Measurements from ENCODE around the gene TMEM63C.
A peak's percentile ranks its signal among the peaks of the same experiment; 100 is the strongest.
"Not testable (repeated sequence)": the region's sequence is repeated elsewhere in the genome, so short reads cannot be mapped to it uniquely, and the experiment has no call there.

Gene TMEM63C

GRCh38 chr14:77155083-77155482 is 26.5 kb upstream of the TMEM63C start:
- no peak for DNase-seq

DNA sequence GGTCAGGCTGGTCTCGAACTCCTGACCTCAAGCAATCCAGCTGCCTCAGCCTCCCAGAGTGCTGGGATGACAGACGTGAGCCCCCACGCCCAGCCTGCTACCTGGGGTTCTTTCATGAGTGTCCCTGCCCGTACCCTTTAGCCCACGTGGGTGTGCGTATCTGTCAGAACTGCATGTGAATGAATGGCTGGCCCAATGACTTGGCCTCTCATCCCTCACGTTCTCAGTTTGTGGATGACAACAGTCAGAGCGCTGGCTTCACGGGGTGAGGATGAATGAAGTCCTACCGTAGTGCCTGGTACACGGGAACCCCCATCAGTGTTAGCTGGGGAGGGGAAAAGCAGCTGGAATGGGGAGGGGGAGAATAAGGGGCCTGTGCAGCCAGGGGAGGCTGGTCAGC is 23.9 kb upstream of the TMEM63C start:
- no peak for DNase-seq

DNA sequence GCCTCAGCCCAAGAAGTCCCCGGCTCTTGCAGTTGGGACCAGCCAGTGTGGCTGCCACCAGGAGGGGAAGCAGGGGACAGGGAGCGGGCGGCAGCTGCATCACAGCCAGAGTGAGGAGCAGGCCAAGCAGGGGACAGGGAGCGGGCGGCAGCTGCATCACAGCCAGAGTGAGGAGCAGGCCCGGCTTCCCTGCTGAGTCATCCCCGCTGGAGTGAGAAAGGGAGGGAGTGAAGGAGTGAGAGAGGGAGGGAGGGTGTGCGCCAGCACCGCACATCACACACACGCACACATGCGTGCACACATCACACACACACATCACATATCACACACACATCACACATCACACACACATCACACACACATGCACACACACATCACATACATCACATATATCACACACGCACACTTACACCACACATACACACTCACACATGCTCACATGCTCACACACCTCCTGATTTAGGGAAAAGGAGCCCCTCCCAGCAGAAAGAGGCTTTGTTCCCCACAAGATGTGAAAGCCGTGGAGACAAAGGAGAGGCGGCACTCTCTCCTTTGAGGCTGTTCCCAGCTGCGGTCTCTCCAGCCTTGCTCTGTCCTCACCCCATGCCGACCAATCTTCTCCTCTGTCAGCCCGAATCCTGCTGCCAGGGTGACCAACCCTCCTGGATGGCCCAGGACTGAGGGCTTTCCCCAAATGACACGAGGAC is 23.3 kb upstream of the TMEM63C start:
- DNase-seq = peak; percentile 26

GRCh38 chr14:77158882-77159255 is 22.7 kb upstream of the TMEM63C start:
- no peak for DNase-seq

DNA sequence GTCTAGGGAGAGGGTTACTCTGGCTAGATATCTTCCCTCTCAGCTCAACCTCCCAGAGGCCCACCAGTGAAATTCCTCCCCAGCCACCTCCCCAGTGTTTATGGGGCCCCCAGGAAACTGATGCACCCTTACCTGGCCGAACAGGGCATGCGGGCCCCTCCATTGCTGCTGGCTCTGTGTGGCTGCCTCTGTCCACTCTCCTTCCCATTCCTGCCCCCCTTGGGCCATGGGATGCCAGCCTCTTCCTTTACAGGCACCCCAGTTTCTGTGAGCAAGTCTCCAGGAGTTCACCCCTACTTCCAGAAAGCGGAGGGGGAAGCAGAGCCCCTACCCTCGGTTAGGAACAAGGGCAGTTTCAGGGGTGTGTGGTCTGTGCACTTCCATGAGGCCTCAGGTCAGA is 20.6 kb upstream of the TMEM63C start:
- DNase-seq = no peak

DNA sequence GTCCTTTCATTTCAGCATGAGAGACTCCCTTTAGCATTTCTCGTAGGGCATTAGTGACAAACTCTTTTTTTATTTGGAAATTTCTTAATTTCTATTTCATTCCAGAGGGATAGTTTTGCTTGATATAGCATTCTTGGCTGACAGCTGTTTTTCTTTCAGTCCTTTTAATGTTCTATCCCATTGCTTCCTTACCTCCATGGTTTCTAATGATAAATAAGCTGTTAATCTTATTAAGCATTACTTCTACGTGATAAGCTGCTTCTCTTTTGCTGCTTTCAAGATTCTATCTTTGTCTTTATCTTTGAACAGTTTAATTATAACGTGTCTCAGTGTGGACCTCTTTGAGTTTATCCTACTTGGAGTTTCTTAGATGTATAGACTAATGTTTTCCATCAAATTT is 11.6 kb upstream of the TMEM63C start:
- DNase-seq = no peak

- DNase-seq = no peak
Observed at GRCh38 chr14:77172916-77173315, 8.7 kb upstream of the TMEM63C start.

- not testable (repeated sequence) for DNase-seq
Observed at GRCh38 chr14:77173911-77174617, 7.5 kb upstream of the TMEM63C start.

DNA sequence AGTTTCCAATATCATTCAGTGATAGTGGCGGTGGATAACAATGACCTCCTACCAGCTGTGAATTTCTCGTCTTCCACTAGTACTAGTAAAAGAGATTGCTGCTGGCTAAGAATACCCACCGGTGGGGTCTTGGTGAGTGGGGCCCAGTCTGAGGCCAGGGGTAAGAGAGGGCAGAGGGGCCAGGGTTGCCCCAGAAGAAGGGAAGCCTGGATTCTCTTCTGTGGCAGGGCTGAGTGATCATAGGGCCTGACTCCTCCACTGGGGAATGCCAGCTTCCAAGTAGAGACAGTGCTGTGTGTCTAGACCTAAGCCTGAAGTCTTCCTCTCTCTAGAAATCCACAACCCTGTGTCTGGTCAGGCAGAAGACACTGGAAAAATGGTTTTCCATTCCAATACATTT is 5.8 kb upstream of the TMEM63C start:
- DNase-seq = no peak

DNA sequence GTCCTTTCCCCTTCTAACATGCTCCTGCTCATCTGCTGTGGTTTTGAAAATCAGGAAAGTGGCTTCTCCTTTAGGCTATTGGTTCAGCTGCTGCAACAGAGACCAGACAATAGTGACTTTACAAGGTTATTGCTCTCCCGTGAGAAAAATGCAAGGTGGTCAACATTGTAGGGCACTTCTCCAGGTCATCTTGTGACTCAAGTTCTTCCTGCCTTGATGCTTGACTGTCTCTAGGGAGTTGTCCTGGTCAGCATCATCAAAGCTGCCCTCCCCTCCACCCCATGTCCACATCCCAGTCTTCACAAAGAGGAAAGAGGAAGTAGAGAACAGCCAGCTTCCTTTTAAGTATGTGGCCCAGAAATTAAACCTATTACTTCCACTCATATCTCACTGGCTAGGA is 3.9 kb upstream of the TMEM63C start:
- no peak for DNase-seq

DNA sequence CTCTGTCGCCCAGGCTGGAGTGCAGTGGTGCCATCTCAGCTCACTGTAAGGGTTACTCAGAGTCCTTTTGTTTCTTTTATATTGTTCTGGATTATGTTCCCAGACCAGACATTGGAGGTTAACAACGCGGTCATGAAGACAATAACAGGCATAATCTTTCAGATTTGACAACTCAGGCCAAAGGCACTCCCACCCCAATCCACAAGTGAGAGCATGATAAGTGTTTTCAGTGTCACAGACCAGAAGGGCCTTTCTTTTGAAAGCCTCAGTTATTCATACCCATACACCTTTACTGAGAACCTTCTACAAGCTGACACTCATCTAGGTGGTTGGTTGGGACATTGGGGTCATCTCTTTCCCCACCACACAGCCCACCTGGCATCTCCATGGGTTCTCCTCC is 2.9 kb upstream of the TMEM63C start:
- DNase-seq = no peak

GRCh38 chr14:77180726-77181602 is 634 bp upstream of the TMEM63C start:
- no peak for DNase-seq

DNA sequence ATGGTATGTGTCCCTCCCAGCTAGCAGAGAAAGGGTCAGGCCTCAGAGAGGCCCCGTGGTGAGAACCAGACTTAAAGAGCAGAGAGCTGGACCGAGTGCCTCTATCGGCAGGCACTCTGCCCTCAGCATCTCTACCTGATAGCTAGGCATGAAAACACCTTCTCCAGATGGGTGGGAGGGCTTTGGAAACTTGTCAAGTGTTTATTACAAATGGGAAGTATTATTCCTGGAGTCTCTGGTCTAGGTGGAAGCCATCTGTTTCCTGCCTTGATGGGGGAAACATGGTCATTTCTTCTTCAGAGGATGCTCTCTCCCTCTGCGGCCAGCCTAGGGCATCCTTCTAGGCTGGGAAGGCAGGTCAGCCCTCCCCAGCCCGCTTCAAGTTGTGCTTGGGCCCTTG is 2.3 kb downstream of the TMEM63C start:
- DNase-seq = no peak

DNA sequence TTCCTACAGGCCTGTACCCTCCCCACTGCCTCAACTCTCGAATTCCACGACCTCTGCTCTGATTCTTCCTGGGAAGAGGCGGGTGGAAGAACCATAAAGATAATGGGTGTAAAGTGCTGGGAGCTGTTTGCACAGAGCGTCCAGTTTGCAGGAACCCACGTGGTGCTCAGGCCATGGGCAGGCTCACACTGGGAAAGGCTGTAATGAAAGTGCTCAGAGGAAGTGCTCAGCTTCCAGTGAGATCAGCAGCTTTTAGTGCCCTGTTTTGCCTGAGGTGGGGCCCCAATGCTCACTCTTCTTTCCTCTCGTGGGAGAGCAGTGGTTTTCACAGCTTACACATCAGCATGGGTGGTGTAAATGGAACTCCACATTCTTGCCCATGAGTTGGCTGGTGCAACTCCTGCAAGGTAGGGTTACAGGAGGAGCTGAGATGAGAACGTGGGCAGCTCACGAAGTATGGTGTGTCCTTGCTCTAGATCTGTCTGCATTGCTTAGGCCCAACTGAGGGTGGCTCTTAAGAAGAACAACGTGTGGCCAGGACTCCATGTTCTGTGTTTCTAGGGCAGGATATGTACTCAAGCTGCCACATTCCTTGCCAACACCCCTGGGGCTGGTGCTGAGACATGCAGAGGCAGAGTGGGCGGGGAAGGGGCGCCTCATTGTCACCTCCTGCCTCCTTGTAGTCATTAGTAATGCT is 2.9 kb downstream of the TMEM63C start:
- DNase-seq = no peak

DNA sequence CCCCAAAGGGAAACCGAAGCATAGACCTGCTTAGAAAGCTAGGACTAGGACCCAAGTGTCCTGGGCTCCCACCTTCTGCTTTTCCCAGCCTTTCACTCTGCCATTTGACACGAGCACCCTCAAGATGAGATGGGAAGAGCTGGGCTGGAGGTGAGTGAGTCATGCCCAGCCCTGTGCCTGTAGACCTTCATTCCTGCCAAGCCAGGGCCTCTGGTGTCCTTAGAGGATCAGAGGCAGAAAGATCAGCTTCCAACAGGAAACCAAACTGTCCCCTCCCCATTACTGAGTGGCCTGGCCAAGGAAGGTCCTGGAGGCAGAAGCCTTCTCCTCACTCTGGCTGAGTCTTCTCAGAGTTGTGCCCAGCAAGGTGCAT is 3.5 kb downstream of the TMEM63C start:
- no peak for DNase-seq

GRCh38 chr14:77186911-77187648 is 5.5 kb downstream of the TMEM63C start:
- no peak for DNase-seq

- DNase-seq = no peak
Observed at GRCh38 chr14:77187649-77188012, 6.0 kb downstream of the TMEM63C start.

GRCh38 chr14:77189479-77189878 is 7.9 kb downstream of the TMEM63C start:
- DNase-seq = no peak

DNA sequence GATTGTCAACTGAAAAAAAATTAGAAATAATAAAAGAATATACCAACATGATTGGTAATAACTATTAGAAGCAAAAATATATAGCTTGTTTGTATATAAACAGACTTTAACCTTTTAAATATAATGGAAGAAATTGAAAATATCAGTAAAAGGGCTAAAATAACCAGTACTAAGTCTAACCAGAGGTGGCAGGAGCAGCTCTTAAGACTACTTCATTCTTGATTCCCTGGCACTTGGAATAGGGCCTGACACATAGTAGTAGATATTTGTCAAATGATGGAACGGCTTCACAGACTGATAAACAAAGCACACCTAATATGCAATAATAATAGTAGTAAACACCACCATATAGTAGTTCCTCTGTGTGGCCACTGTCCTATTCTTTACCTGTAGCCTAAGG is 9.4 kb downstream of the TMEM63C start:
- no peak for DNase-seq

GRCh38 chr14:77194706-77195105 is 13.1 kb downstream of the TMEM63C start:
- DNase-seq = no peak

GRCh38 chr14:77195766-77196165 is 14.2 kb downstream of the TMEM63C start:
- DNase-seq = no peak

DNA sequence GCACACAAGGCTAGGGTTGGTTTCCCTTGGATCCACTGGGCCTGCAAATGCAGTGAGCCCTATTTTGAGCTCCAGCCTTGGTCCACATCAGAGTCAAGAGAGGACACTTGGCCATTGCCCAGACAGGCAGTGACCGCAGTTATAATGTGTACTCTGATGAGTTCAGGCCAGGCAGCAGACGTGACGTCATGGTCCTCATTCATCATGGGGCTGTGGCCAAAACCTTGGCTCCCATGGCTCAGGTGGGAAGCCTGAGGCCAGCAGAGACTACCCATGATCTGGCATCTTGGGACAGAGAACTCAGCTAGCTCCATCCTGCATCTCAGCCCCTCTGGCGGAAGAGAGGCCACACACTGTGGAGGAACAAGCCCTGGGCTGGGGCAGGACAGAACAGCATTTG is 16.4 kb downstream of the TMEM63C start:
- no peak for DNase-seq

GRCh38 chr14:77198561-77198960 is 17.0 kb downstream of the TMEM63C start:
- no peak for DNase-seq
